T follicular helper cell (primary cell): ENCODE data around the gene MARS1.

Experiments used
- DNase-seq: peaks from one replicate; pipeline ENCODE4 v3.0.0-alpha.2; 2020; ENCODE audit warnings: low read depth

The MARS1 gene

DNA sequence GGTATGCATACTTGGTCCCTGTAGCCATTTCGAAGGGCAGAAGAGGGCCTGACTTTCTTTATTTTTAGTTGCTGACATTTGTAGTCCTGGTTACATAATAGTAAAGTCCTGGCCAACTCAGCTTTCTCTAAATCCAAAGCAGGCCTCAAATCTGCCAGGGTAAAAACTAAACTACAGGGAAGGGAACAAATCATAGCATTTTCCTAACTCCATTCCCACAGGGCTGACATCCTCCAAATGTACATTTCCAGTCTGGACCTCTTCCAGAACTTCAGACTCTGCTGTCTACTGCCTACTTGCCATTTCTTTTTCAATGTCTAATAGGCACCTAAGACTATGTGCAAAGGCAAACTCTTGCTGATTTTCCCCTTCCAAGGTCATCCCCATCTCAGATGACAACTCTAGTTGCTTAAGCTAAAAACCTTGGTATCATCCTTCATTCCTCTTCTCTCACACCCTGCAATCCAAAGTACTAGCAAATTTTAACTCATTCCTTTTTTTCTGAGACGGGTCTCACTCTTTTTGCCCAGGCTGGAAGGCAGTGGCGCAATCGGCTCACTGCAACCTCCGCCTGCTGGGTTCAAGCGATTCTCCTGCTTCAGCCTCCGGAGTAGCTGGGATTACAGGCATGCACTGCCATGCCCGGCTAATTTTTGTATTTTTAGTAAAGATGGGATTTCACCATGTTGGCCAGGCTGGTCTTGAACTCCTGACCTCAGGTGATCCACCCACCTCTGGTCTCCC, 30.5 kb downstream of the MARS1 start:
- DNase-seq = no peak

DNA sequence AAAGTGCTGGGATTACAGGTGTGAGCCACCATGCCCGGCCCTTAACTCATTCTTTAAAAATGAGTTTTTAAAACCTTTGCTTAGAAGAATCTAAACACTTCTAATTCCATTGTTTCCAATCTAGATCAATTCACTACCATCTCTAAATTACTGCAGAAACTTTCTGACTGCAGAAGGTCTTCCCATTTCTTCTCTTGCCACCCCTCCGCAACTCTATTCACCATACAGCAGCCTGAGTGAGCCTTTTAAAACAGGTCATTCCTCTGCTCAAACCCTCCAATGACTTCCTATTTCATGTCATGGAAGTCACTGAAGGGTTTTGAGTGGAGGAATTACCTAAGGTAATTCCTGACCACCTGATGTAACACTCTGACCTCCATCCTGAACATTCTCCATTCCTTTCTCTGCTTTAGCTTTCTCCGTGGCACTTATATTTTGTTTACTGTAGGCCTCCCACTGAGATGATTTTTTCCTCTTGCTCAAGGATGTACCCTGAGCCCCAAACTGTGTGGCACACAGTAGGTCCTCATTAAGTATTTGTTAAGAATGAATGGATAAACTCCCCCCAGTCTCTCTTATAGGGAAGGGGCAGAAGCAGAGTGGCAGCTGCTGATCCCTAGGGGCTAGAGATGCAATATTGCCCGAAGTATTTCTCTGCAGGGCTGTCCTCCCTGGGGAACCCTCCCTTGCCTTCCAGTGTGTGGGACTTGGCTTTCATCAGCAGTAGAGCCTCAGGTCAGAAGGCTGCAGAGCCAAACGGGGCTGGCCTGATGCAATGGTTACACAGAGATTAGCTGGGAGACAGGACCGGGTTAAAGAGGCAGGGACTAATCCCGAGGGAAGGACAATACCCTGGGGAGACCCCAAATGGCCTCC, 31.3 kb downstream of the MARS1 start:
- no peak for DNase-seq

DNA sequence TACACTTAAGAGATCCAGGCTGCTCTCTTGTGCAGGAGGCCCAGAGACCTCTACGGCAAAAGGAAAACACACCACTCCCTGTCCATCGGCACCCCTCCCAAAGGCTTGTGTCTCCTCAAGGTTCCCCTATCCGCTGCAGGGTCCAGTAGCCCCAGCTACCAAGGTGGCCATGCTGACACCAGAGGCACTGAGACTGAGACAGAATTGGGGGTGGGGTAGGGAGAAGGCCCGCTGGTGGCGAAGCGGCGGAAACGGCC, 31.9 kb downstream of the MARS1 start:
- DNase-seq = no peak

DNA sequence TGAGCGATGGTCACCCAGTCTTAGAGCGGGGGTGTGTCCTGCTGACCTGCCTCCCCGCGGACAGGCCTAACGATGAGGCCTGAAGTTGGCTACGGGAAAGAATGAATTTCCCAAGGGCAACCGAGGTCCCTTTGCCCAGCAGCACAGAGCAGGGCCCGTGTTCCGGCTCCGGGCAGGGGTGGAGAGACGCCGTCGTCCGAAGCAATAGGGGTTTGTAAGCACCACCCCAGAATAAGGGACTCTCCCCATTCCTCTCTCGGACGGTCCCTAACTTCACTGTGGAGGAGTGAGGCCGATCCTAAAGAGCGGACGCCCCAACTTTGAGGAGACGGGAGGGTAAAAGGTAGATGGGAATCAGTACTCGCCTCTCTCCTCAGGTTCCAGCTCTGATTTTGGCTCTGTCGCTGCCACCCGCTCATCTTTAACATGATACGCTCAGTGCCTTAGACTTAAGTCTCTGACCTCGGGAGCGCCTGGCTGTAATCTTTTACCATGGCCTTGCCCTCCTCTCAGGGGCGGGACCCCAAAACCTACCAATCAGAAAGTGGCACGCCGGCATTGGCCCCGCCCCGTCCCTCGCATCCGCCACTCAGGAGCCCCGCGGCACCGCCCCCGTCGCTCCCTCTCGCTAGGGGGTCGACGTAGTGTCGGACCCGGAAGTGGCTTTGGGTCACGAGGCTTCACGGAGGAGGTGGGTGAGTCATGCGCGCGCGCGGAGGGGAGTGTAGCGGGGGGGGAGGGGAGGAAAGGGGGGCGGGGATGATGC, 32.4 kb downstream of the MARS1 start, which contains the start of gene DDIT3:
Gene DDIT3, minus strand, starts transcription at position 462 of the 766 bp plus-strand sequence. CDS start 3,108 bp downstream, outside the sequence.
- peak; percentile 100 for DNase-seq

DNA sequence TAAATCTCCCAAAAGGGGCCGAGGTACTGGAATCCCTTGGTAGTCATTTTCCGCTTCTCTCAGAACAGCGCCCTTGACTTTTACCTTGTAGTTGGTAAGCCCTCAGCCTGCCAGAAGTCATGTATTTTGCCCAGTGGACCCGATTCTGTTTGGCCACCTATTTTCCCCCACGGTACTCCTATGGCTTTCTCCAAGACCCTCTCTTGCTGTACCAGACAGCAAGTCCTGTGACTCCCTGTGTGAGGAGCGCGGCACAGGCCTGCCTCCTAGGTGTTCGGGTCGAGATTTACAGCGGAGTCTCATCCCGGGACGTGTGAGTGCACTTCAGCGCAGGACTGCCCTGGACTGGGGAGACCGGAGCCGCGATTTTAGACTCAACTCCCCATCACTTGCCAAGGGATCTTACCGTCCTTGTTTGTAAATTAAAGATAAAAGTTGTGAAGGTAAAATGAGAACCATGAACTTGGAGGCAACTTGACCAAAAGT, 33.7 kb downstream of the MARS1 start:
- peak; percentile 19 for DNase-seq

DNA sequence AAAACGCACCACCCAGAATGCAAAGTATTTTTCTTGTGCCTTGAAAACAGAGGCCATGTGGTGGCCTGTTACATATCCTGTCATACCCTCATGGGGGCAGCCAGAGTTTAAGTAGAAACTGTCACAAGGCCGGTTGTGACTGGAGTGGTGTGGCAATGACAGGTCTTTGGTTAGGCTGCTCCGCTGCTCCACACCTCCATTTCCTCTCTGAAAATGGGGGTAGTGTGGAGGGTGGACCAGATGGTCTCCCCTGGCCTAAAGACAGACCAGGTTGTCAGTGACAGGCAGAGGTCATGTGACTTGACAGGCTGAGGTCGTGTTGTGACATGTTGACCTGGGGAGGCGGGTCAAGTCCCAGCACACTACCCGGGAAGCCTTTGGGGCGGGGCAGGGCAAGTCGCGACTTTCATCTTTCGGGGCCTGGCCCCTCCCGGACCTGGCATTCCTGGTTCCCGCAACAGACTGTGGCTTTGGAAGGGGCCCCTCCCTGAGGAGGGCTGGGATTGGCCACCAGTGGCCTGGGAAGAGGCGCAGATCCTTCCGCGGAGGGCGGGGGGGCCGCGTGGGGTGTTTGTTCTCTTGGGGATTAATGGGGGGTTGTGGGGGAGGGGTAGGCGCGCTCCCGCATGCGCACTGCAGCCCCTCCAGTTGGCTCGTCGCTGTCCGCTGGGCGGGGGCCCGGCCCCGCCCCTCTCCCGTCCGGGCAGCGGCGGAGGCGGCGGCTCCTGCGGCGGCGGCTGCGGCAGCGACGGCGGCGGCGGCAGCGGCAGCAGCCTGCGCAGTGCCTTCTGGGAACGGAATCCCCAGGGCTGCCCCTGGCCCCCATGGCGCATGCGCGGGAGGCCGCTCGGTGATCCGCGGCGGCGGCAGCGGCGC, 34.4 kb downstream of the MARS1 start, which contains the start of gene MBD6:
Gene MBD6, plus strand, starts transcription at position 814 of the 876 bp plus-strand sequence. CDS start 1,480 bp downstream, outside the sequence.
- DNase-seq = peak; percentile 86

- DNase-seq = peak; percentile 48
Observed at GRCh38 chr12:57522887-57523705, 35.2 kb downstream of the MARS1 start.

DNA sequence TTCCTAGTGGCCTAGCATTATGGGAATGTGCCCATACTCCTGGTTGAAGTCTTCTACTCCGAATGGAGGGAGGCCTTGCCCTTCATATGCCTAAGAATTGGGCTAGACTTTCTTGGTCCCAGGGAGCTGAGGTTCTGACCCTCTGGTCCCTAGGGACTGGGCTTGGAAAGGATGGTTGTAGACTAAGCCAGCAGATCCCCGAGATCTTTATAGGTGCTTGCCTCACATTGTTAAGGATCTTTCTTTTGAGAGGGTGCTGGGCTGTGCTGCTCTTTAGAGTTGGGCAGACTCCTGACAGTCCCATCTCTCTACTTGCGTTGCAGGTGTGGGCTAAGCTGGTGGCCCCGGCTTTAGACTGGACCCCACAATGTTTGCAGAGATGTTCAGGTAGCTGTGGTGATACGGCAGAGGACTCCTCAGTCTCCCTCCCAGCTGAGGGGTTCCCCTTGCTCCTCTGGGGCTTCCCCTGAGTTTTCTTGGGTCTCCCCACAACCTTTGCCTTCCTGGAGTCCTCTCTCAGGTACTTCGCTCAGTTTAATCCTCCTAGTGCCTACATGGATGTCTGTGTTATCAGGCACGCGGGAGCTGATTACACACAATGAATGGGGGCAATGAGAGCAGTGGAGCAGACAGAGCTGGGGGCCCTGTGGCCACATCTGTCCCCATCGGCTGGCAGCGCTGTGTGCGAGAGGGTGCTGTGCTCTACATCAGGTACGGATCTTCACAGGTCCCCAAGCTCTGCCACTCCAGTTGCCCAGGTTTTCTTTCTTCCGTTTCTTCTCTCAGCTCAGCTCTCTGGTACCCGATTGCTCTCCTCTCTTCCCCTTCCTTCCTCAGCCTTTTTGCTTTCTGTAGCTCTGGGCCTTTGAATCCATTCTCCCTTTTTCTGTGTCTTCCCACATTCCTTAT, 36.1 kb downstream of the MARS1 start:
- DNase-seq = no peak

- DNase-seq = no peak
Observed at GRCh38 chr12:57524814-57525614, 37.1 kb downstream of the MARS1 start.

DNA sequence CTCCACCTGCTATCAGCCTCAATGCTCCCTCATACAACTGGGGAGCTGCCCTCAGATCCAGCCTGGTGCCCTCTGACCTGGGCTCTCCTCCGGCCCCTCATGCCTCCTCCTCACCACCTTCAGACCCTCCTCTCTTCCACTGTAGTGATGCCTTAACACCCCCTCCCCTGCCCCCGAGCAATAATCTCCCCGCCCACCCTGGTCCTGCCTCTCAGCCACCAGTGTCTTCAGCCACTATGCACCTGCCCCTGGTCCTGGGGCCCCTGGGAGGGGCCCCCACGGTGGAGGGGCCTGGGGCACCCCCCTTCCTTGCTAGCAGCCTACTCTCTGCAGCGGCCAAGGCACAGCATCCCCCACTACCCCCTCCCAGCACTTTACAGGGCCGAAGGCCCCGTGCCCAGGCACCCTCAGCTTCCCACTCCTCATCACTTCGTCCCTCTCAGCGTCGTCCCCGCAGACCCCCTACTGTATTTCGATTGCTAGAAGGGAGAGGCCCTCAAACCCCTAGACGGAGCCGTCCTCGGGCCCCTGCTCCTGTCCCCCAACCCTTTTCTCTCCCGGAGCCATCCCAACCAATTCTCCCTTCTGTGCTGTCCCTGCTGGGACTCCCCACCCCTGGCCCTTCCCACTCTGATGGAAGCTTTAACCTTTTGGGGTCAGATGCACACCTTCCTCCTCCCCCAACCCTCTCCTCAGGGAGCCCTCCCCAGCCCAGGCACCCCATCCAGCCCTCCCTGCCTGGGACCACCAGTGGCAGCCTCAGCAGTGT, 37.9 kb downstream of the MARS1 start:
- no peak for DNase-seq

DNA sequence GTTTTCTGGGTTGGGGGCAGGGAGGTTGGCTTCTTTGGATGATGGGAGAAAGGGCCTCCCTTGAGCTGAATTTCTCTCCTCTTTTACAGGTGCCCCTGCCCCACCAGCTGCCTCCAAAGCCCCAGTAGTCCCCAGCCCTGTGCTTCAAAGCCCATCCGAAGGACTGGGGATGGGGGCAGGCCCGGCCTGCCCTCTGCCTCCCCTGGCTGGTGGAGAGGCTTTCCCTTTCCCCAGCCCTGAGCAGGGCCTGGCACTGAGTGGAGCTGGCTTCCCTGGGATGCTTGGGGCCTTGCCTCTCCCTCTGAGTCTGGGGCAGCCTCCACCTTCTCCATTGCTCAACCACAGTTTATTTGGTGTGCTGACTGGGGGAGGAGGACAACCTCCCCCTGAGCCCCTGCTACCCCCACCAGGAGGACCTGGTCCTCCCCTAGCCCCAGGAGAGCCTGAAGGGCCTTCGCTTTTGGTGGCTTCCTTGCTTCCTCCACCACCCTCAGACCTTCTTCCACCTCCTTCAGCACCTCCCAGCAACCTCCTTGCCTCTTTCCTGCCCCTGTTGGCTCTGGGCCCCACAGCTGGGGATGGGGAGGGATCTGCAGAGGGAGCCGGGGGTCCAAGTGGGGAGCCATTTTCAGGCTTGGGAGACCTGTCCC, 38.7 kb downstream of the MARS1 start:
- DNase-seq = no peak

DNA sequence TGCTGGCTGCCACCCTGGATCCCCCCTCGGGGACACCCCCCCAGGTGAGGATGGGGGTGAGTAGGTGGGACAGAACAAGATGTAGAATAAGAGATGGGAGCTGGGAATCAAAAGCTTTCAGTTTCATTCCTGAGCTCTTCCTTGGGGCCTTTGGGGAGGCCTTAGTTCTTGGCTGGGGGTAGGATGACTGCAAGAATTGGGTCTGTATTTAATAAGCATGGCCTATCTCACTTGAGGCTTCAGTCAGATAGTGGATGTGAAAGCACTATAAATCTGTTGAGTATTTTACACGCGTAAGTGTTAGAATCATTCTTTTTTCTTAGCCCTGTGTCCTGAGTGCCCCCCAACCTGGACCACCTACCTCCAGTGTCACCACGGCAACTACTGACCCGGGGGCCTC, 39.3 kb downstream of the MARS1 start:
- DNase-seq = no peak

- no peak for DNase-seq
Observed at GRCh38 chr12:57528176-57528575, 40.3 kb downstream of the MARS1 start.

GRCh38 chr12:57528831-57529555, 41.1 kb downstream of the MARS1 start:
- DNase-seq = no peak

DNA sequence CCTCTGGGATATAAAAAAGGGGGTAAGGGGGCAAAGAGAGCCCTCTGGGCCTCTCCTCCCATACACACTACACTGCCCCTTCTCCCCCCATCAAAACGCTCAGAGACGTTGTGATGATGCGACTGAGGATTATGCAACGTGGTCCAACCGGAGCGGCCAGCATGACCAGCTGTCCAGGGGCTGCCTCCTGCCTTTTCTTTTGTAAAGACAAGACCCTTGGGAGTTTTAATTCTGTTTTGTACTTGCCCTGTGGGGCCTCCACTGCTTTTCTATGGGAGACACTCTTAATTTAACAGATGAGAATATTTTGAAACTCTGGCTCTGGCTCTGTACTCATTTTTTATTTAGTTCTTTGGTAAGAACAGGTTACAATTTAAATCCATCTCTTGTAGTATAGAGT, 42.0 kb downstream of the MARS1 start:
- no peak for DNase-seq

DNA sequence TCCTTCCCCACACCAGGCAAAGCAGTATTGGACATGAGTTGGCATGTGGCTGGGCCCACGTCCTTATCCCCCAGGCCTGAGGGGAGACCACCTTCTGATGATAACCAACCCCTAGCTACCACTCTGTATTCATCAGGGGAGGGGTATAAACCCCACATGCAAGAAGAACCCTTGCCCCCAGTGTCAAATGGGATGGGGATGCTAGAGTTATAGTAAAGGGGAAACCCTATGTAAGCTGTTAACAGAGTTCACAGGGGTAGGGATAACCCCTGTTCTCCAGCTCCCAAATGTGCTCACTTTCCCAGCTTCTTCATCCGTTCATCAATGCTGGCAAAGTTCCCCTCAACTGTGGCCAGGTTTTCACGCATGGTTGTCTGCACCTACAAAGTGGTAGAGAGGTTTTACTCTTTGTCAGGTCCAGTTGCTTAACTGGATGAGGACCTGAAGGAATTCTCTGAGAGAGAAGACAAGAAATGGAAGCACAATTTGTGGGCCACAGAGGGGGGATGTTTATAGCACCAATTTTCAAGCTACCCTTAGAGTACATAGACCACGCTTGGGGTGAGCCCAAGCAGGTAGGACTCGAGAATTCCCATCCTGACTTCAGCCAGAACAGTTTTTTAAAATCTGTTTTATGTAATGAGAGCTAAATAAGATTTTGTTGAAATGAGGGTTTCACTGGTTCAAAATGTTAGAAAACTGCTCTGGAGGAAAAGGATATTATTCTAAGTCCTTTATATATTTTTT, 42.7 kb downstream of the MARS1 start:
- no peak for DNase-seq
